GM12892 (cell line): Measurements from ENCODE around the gene TTC28.
"Not testable (repeated sequence)": the region's sequence is repeated elsewhere in the genome, so short reads cannot be mapped to it uniquely, and the experiment has no call there.

Experiments used
- DNase-seq: peaks from one replicate; pipeline ENCODE4 v3.0.0; 2011; ENCODE audit not compliant: insufficient read length
- FAIRE-seq: peaks from 2 replicates; lab custom pipeline; 2011; peaks lifted over from hg19 to GRCh38; lab: Jason Lieb, UNC
- POLR2A ChIP-seq: IDR thresholded peaks from 2 replicates; pipeline ENCODE4 v1.6.1; 2011; ENCODE audit warnings: low read depth, low read length, control low read depth
- POLR2AphosphoS5 ChIP-seq: IDR thresholded peaks from 2 replicates; pipeline ENCODE4 v1.6.1; 2011; ENCODE audit warnings: low read depth, low read length, control low read depth
- TAF1 ChIP-seq: IDR thresholded peaks from 2 replicates; pipeline ENCODE4 v1.6.1; 2011; ENCODE audit warnings: low read depth, mild to moderate bottlenecking, control low read depth, low read length, borderline replicate concordance

TTC28 gene

DNA sequence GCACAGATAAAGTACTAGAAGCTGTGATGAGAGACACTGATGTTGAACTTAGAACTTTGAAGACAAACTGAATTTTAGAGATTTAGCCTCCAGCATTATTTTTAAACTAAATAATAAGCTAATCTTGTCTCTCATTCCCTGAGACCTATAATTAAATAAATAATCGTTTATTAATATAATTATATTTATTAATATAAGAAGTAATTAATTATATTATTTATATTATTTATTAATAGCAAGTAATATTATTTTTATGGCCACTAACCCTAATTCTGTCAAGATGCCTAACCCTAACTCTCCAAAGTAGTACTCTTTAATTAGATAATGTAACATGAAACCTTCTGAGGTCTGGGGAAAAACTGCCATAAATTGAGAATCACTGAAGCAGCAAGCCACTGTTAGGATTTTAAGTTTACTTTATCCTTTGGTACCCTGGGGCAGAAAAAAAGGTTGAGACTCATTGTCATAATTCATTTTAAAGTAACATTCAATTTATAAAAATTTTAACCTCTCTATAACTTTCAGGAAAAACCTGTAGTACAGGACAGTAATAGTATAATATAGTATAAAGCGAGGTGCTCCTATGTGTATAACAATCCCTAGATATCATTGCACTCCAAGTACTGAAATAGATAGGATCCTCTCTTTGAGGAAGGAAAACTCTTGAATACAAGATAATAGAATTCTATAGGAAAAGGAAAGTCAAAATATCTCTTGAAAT, 85.4 kb downstream of the TTC28 start:
- DNase-seq (no peak), FAIRE-seq (no peak)
- TF ChIP-seq POLR2A (no peak), TAF1 (no peak), POLR2AphosphoS5 (no peak)

DNA sequence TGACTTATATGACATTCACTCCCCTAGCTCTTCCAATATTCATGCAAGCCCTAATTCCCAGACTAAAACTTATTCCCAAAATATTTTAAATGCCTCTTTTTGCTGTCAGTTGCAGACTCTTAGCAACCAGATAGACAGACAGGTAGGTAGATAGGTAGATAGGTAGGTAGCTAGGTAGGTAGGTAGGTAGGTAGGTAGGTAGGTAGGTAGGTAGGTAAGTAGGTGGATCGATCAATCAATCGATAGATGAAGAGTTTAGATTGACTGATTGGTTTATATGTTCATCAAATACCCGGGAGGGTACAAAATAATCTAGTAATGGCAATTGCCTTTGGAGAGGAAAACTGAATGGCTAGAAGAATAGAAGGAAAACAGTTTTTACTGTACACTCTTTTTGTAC, 86.3 kb downstream of the TTC28 start:
- TF ChIP-seq POLR2A, result no peak
- TF ChIP-seq TAF1, result no peak
- TF ChIP-seq POLR2AphosphoS5, result no peak
- no peak for FAIRE-seq
- DNase-seq, result no peak

DNA sequence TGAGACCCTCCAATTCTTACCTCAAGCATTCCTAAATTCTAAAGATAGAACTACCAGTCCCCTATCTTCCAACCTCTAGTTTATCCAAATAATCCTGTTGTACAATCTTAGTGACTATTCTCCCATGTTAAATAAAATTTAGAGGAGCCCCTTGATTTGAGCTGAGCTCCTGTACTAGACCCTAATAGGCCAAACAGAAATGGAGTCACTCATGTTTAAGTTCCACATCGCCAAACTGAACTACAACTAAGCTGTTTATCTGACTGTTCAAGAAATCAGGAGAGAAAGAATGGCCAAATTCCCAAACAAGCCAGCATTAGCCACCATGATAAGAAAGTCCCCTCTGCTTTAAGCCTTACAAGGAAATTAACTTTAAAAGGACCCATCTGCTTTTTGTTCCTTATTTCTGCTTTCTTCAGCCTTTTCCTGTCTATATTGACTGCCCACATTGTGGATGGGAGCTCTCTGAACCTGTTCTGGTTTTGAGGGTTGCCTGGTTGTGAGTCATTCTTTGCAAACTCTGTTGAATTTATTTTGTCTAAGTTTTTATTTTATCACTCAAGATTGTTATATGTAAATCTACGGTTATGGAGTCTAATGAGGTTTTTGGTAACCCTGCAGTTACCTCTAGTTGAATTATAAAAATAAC, 90.4 kb downstream of the TTC28 start:
- FAIRE-seq, result no peak
- TF ChIP-seq POLR2AphosphoS5 (no peak), POLR2A (no peak), TAF1 (no peak)
- DNase-seq, result no peak

DNA sequence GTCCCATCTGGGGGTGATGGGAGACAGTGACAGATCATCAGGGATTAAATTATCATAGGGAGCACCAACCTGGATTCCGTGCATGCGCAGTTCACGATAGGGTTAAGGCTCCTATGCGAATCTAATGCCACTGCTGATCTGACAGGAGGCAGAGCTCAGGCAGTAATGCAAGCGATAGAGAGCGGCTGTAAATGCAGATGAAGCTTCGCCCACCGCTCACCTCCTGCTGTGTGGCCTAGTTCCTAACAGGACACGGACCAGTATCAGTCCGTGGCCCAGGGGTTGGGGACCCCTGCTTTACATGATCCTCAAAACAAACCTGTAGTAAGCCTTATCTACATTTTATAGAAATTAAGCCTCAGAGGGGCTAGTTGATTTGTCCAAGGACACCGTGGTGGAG, 94.3 kb downstream of the TTC28 start:
- TF ChIP-seq POLR2AphosphoS5 (no peak), POLR2A (no peak), TAF1 (no peak)
- FAIRE-seq, result no peak
- no peak for DNase-seq

- DNase-seq, result no peak
Measured at GRCh38 chr22:28582806-28583205, 96.8 kb downstream of the TTC28 start.

DNA sequence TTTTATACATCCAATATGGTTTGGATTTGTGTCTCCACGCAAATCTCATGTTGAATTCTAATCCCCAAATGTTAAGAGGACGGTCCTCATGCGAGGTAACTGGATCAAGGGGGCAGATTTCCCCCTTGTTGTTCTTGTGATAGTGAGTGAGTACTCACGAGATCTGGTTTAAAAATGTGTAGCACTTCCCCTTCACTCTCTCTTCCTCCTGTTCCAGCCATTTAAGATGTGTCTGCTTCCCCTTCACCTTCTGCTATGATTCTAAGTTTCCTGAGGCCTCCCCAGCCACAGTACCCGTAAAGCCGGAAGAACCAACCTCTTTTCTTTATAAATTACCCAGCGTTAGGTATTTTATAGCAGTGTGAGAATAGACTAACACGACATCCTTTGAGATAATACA, 98.6 kb downstream of the TTC28 start:
- FAIRE-seq, result no peak
- no peak for DNase-seq

More at GRCh38 chr22:28582806-28583205, 96.8 kb downstream of the TTC28 start:
- FAIRE-seq, result peak; percentile 24
- TF ChIP-seq TAF1, result no peak
- no peak for TF ChIP-seq POLR2AphosphoS5
- no peak for TF ChIP-seq POLR2A

DNA sequence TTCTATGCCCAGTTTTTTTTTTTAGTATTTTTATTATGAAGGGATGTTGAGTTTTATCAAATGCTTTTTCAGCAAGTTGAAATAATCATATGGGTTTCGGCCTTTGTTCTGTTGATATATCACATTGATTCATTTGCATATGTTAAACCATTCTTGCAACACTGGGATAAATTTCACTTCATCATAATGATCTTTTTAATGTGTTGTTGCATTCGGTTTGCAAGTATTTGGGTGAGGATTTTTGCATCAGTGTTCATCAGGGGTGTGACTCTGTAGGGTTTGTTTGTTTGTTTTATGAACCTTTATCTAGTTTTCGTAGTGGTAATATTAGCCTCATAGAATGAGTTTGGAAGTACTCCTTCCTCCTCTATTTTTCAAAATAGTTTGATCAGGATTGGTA, 103.5 kb downstream of the TTC28 start:
- DNase-seq (no peak), FAIRE-seq (peak; percentile 46)
- TF ChIP-seq TAF1 (no peak), POLR2A (no peak), POLR2AphosphoS5 (no peak)

More for the DNA sequence above, 98.6 kb downstream of the TTC28 start:
- TF ChIP-seq POLR2A, result no peak
- TF ChIP-seq TAF1, result no peak
- TF ChIP-seq POLR2AphosphoS5, result no peak

GRCh38 chr22:28574159-28574788, 105.4 kb downstream of the TTC28 start:
- TF ChIP-seq POLR2AphosphoS5 (no peak), POLR2A (no peak), TAF1 (no peak)
- FAIRE-seq (no peak), DNase-seq (no peak)

DNA sequence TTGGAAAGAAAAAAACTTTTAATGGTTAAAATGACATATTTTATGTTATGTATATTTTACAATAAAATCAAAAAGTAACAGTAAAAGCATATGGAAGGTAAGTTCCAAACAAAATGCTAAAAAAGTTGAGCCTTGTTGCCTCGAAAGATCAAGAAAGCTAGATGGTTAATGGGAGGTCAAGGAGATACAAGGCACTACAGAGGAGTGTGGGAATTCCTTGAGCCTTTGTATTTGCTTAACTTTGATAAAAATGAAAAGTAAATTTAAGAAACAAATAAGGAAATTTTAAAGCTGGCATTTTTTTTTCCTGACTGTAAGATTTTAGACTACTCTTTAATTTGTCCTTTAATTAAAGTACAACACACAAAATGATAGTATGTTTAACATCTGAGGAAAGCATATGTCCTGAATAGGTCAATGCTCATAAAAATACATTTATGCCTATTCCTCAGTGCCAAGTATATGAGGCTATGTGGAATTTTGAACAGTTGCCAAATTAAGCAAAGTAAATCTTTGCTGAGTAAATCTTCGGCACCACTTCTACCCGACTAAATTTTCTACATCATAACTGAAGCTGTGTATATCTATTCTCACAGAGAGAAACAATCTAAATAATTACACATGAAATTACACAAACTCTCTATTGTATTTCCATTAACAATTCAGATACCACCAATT, 108.8 kb downstream of the TTC28 start:
- TF ChIP-seq TAF1 (no peak), POLR2A (no peak), POLR2AphosphoS5 (no peak)
- FAIRE-seq, result no peak
- no peak for DNase-seq

DNA sequence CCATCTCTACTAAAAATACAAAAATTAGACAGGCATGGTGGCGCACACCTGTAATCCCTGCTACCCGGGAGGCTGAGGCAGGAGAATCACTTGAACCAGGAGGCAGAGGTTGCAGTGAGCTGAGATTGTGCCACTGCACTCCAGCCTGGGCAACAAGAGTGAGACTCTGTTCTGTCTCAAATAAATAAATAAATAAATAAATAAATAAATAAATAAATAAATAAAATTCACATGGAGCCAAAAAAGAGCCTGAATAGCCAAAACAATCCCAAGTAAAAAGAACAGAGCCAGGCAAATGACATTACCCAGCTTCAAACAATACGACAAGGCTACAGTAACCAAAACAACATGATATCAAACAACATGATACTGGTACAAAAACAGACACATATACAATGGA, 110.7 kb downstream of the TTC28 start:
- DNase-seq, FAIRE-seq: not testable (repeated sequence)

GRCh38 chr22:28568099-28568498, 111.5 kb downstream of the TTC28 start:
- FAIRE-seq (no peak), DNase-seq (no peak)
- no peak for TF ChIP-seq TAF1
- TF ChIP-seq POLR2AphosphoS5, result no peak
- no peak for TF ChIP-seq POLR2A

DNA sequence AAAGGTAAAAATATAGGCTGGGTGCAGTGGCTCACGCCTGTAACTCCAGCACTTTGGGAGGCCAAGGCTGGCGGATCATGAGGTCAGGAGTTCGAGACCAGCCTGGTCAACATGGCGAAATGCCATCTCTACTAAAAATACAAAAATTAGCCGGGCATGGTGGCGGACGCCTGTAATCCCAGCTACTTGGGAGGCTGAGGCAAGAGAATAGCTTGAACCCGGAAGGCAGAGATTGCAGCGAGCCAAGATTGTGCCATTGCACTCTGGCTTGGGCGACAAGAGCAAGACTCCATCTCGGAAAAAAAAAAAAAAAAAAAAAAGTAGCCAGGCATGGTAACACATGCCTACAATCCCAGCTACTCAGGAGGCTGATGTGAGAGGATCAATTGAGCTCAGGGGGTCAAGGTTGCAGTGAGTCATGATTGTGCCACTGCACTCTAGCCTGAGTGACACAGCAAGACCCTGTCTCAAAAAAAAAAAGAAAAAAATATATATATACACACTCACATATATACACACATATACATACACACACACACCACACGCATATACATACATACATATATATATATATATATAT, 112.6 kb downstream of the TTC28 start:
- DNase-seq, FAIRE-seq: not testable (repeated sequence)
